Trophoblast cell (in vitro differentiated cells and primary cell): Measurements from ENCODE around the gene CUBN.

ENCODE experiments used
- DNase-seq, 2 donors: peaks; one replicate each; pipeline ENCODE4 v3.0.0-alpha.2; 2016
- H2AFZ ChIP-seq: 2 replicates; pipeline ENCODE4 v1.6.1; 2013; ENCODE audit warnings: low read length, moderate library complexity, mild to moderate bottlenecking; ENCODE audit not compliant: insufficient read depth, poor library complexity
- H2AK5ac ChIP-seq: 2 replicates; pipeline ENCODE4 v1.6.1; 2013; ENCODE audit warnings: mild to moderate bottlenecking, low read length
- H2BK120ac ChIP-seq: 2 replicates; pipeline ENCODE4 v1.6.1; 2013; ENCODE audit warnings: low read length, mild to moderate bottlenecking, moderate library complexity; ENCODE audit not compliant: insufficient read depth, poor library complexity
- H2BK12ac ChIP-seq: 2 replicates; pipeline ENCODE4 v1.6.1; 2013; ENCODE audit warnings: mild to moderate bottlenecking, low read length, moderate library complexity
- H2BK5ac ChIP-seq: 2 replicates; pipeline ENCODE4 v1.6.1; 2013; ENCODE audit warnings: low read length, low read depth, moderate library complexity, mild to moderate bottlenecking; ENCODE audit not compliant: poor library complexity
- H3K14ac ChIP-seq: 2 replicates; pipeline ENCODE4 v1.6.1; 2013; ENCODE audit warnings: mild to moderate bottlenecking, low read length
- H3K18ac ChIP-seq: 2 replicates; pipeline ENCODE4 v1.6.1; 2013; ENCODE audit warnings: mild to moderate bottlenecking, low read length
- H3K23ac ChIP-seq: 2 replicates; pipeline ENCODE4 v1.6.1; 2013; ENCODE audit warnings: low read length
- H3K27ac ChIP-seq: 2 replicates; pipeline ENCODE4 v1.5.1; 2013; ENCODE audit warnings: low read depth, mild to moderate bottlenecking, inconsistent platforms, low read length, moderate library complexity
- H3K27me3 ChIP-seq: 2 replicates; pipeline ENCODE4 v1.6.1; 2013; ENCODE audit warnings: inconsistent platforms, mild to moderate bottlenecking, low read length, moderate library complexity; ENCODE audit not compliant: insufficient read depth
- H3K36me3 ChIP-seq, 2 experiments: 1 replicate in 1 of 2; 2 replicates in 1 of 2; pipeline ENCODE4 v1.6.1; 2013; ENCODE audit warnings: low read length in 2 of 2, mild to moderate bottlenecking in 2 of 2, moderate library complexity in 1 of 2; ENCODE audit not compliant: insufficient read depth in 2 of 2, control insufficient read depth in 1 of 2
- H3K4ac ChIP-seq: 2 replicates; pipeline ENCODE4 v1.6.1; 2013; ENCODE audit warnings: low read depth, mild to moderate bottlenecking, low read length, moderate library complexity
- H3K4me1 ChIP-seq, 2 experiments: 1 replicate in 1 of 2; 2 replicates in 1 of 2; pipeline ENCODE4 v1.6.1; 2013; ENCODE audit warnings: low read length in 2 of 2, mild to moderate bottlenecking in 2 of 2, moderate library complexity in 1 of 2; ENCODE audit not compliant: insufficient read depth in 2 of 2, control insufficient read depth in 1 of 2
- H3K4me2 ChIP-seq: 2 replicates; pipeline ENCODE4 v1.6.1; 2013; ENCODE audit warnings: inconsistent platforms, mild to moderate bottlenecking, low read length, moderate library complexity
- H3K4me3 ChIP-seq: 2 replicates; pipeline ENCODE4 v1.5.1; 2013; ENCODE audit warnings: mild to moderate bottlenecking, low read depth, low read length, inconsistent platforms
- H3K79me1 ChIP-seq: one replicate; pipeline ENCODE4 v1.6.1; 2013; ENCODE audit warnings: low read length
- H3K79me2 ChIP-seq: 2 replicates; pipeline ENCODE4 v1.6.1; 2013; ENCODE audit warnings: low read length, mild to moderate bottlenecking; ENCODE audit not compliant: control insufficient read depth, insufficient read depth, poor library complexity
- H3K9ac ChIP-seq: 2 replicates; pipeline ENCODE4 v1.6.1; 2013; ENCODE audit warnings: mild to moderate bottlenecking, low read length
- H3K9me3 ChIP-seq: 2 replicates; pipeline ENCODE4 v1.6.1; 2013; ENCODE audit warnings: low read depth, mild to moderate bottlenecking, control low read depth, inconsistent platforms, low read length; ENCODE audit not compliant: insufficient read depth
- H4K12ac ChIP-seq: 2 replicates; pipeline ENCODE4 v1.6.1; 2013; ENCODE audit warnings: low read depth, mild to moderate bottlenecking, low read length, moderate library complexity
- H4K8ac ChIP-seq: 2 replicates; pipeline ENCODE4 v1.6.1; 2013; ENCODE audit warnings: low read depth, mild to moderate bottlenecking, low read length, moderate library complexity
- H4K91ac ChIP-seq: one replicate; pipeline ENCODE4 v1.6.1; 2013; ENCODE audit warnings: low read depth, mild to moderate bottlenecking, low read length, moderate library complexity
- WGBS: extraction: QIAGEN DNeasy Blood & Tissue Kit; methylation state at CpG from one replicate; pipeline ENCODE4 v1.1.7; 2013; ENCODE audit warnings: missing lambda C conversion rate; ENCODE audit not compliant: insufficient read length, insufficient coverage; ENCODE audit errors: extremely low coverage; 5-methylcytosine and 5-hydroxymethylcytosine counted together

CUBN gene

GRCh38 chr10:16811765-16812164 is 317.8 kb downstream of the CUBN start:
- no peak overlapping the region for H2AK5ac ChIP-seq
- no peak overlapping the region for H3K4me2 ChIP-seq
- H3K9me3 ChIP-seq = no peaks in the 10 kb centered on the region
- H2BK12ac ChIP-seq = no peak overlapping the region
- no CpG with 5 or more reads among the region's 6 CpGs for WGBS
- no peak for DNase-seq
- H3K36me3 ChIP-seq = peaks cover 0 to 3% of the 10 kb centered on the region in 2 experiments
- no peak overlapping the region for H2BK5ac ChIP-seq
- no peak overlapping the region for H4K91ac ChIP-seq
- H4K8ac ChIP-seq = no peak overlapping the region
- H3K27me3 ChIP-seq = no peaks in the 10 kb centered on the region
- H3K4me1 ChIP-seq = peaks cover 6 to 7% of the 10 kb centered on the region in 2 experiments
- no peak overlapping the region for H2AFZ ChIP-seq
- no peak overlapping the region for H3K27ac ChIP-seq
- no peak overlapping the region for H2BK120ac ChIP-seq
- no peak overlapping the region for H3K4ac ChIP-seq
- H3K79me2 ChIP-seq = peaks cover 2% of the 10 kb centered on the region
- no peak overlapping the region for H3K9ac ChIP-seq
- H3K79me1 ChIP-seq = no peaks in the 10 kb centered on the region
- no peak overlapping the region for H3K4me3 ChIP-seq
- H3K18ac ChIP-seq = no peak overlapping the region
- H4K12ac ChIP-seq = no peak overlapping the region
- H3K23ac ChIP-seq = no peak overlapping the region
- H3K14ac ChIP-seq = no peak overlapping the region

GRCh38 chr10:16811292-16811691 is 318.3 kb downstream of the CUBN start:
- no peaks in the 10 kb centered on the region for H3K27me3 ChIP-seq
- H3K23ac ChIP-seq = no peak overlapping the region
- peaks cover 2% of the 10 kb centered on the region for H3K79me2 ChIP-seq
- peaks cover 3 to 5% of the 10 kb centered on the region in 2 experiments for H3K4me1 ChIP-seq
- H2BK12ac ChIP-seq = no peak overlapping the region
- H3K36me3 ChIP-seq = peaks cover 0 to 4% of the 10 kb centered on the region in 2 experiments
- no peak overlapping the region for H4K91ac ChIP-seq
- no peak overlapping the region for H3K4ac ChIP-seq
- H2AK5ac ChIP-seq = no peak overlapping the region
- no CpG with 5 or more reads among the region's 3 CpGs for WGBS
- H4K8ac ChIP-seq = no peak overlapping the region
- H3K14ac ChIP-seq = no peak overlapping the region
- no peak overlapping the region for H3K9ac ChIP-seq
- H2BK120ac ChIP-seq = no peak overlapping the region
- H3K4me3 ChIP-seq = no peak overlapping the region
- no peak overlapping the region for H3K4me2 ChIP-seq
- H2AFZ ChIP-seq = no peak overlapping the region
- no peak overlapping the region for H3K18ac ChIP-seq
- no peaks in the 10 kb centered on the region for H3K79me1 ChIP-seq
- no peak overlapping the region for H3K27ac ChIP-seq
- no peak overlapping the region for H2BK5ac ChIP-seq
- no peak overlapping the region for H4K12ac ChIP-seq
- no peaks in the 10 kb centered on the region for H3K9me3 ChIP-seq
- no peak for DNase-seq

- no peaks in the 10 kb centered on the region for H3K4me1 ChIP-seq
- peak; percentile 26 to 61 for DNase-seq
- H3K4me2 ChIP-seq = no peak overlapping the region
- no peak overlapping the region for H3K18ac ChIP-seq
- H2BK5ac ChIP-seq = no peak overlapping the region
- no peaks in the 10 kb centered on the region for H3K79me2 ChIP-seq
- H3K9me3 ChIP-seq = no peaks in the 10 kb centered on the region
- no peak overlapping the region for H4K8ac ChIP-seq
- no peak overlapping the region for H3K23ac ChIP-seq
- H3K79me1 ChIP-seq = no peaks in the 10 kb centered on the region
- no peak overlapping the region for H4K91ac ChIP-seq
- H3K27ac ChIP-seq = no peak overlapping the region
- no peaks in the 10 kb centered on the region for H3K27me3 ChIP-seq
- no peak overlapping the region for H2AFZ ChIP-seq
- H3K4ac ChIP-seq = no peak overlapping the region
- H3K9ac ChIP-seq = no peak overlapping the region
- H3K4me3 ChIP-seq = no peak overlapping the region
- no peak overlapping the region for H4K12ac ChIP-seq
- H3K14ac ChIP-seq = no peak overlapping the region
- no peak overlapping the region for H2BK12ac ChIP-seq
- peaks cover 0 to 4% of the 10 kb centered on the region in 2 experiments for H3K36me3 ChIP-seq
- no CpG with 5 or more reads among the region's 6 CpGs for WGBS
- H2AK5ac ChIP-seq = no peak overlapping the region
- no peak overlapping the region for H2BK120ac ChIP-seq
Observed at GRCh38 chr10:16809074-16809718, 320.4 kb downstream of the CUBN start.

- Histone ChIP-seq H2AFZ (no peak overlapping the region), H3K18ac (no peak overlapping the region), H4K91ac (no peak overlapping the region), H3K79me2 (peaks cover 1% of the 10 kb centered on the region), H3K79me1 (no peaks in the 10 kb centered on the region), H3K4me1 (peaks cover 0 to 4% of the 10 kb centered on the region in 2 experiments), H3K4ac (no peak overlapping the region), H2BK120ac (no peak overlapping the region), H4K8ac (no peak overlapping the region), H4K12ac (no peak overlapping the region), H3K4me3 (no peak overlapping the region), H2BK5ac (no peak overlapping the region), H3K14ac (no peak overlapping the region), H3K4me2 (no peak overlapping the region), H3K27me3 (no peaks in the 10 kb centered on the region), H3K9ac (no peak overlapping the region), H3K9me3 (no peaks in the 10 kb centered on the region), H2BK12ac (no peak overlapping the region), H3K23ac (no peak overlapping the region), H2AK5ac (no peak overlapping the region), H3K36me3 (peaks cover 0 to 4% of the 10 kb centered on the region in 2 experiments), H3K27ac (no peak overlapping the region)
- no CpG with 5 or more reads among the region's 4 CpGs for WGBS
- DNase-seq = no peak
Observed at GRCh38 chr10:16804123-16804522, 325.5 kb downstream of the CUBN start.
